ENCODE data around the gene LRRC36.

- TF ChIP-seq, protein P1, sequence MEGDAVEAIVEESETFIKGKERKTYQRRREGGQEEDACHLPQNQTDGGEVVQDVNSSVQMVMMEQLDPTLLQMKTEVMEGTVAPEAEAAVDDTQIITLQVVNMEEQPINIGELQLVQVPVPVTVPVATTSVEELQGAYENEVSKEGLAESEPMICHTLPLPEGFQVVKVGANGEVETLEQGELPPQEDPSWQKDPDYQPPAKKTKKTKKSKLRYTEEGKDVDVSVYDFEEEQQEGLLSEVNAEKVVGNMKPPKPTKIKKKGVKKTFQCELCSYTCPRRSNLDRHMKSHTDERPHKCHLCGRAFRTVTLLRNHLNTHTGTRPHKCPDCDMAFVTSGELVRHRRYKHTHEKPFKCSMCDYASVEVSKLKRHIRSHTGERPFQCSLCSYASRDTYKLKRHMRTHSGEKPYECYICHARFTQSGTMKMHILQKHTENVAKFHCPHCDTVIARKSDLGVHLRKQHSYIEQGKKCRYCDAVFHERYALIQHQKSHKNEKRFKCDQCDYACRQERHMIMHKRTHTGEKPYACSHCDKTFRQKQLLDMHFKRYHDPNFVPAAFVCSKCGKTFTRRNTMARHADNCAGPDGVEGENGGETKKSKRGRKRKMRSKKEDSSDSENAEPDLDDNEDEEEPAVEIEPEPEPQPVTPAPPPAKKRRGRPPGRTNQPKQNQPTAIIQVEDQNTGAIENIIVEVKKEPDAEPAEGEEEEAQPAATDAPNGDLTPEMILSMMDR (conservative IDR thresholded peaks at IDR 0.05; ENCODE audit: low read length): no peak
- TF ChIP-seq EZH2phosphoT487 (IDR thresholded peaks at IDR 0.05; ENCODE audit: borderline replicate concordance): no peak
Observed at GRCh38 chr16:67383284-67383683, 56.7 kb downstream of the LRRC36 start.

Data from Loucy (cell line).